Kidney (tissue), 14 donors: ENCODE measurements around the gene CYTH2. TPM values are rescaled to one million over a fixed set of nuclear protein-coding genes. Genes with fewer than 3 reads are reported as not detected.

Experiments
- DNase-seq, 5 donors: peaks; one replicate each; pipeline ENCODE4 v3.0.0-alpha.2; 2013 to 2020
- FAIRE-seq: peaks from 2 replicates; lab custom pipeline; 2012; peaks lifted over from hg19 to GRCh38; lab: Jason Lieb, UNC
- H3K27ac ChIP-seq, 2 donors: one replicate each; pipeline ENCODE4 v1.7.0; 2013; ENCODE audit warnings: low read depth in 2 of 2, low read length in 2 of 2, inconsistent platforms in 1 of 2
- H3K27me3 ChIP-seq: one replicate; pipeline ENCODE4 v1.7.1; 2013; ENCODE audit warnings: low read length, inconsistent platforms; ENCODE audit not compliant: control insufficient read depth, insufficient read depth
- H3K36me3 ChIP-seq, 3 donors: one replicate each; pipeline versions ENCODE4 v1.7.0 to v1.7.1; 2013; ENCODE audit warnings: low read length in 3 of 3, control low read depth in 1 of 3, inconsistent platforms in 1 of 3; ENCODE audit not compliant: insufficient read depth in 3 of 3, control insufficient read depth in 2 of 3
- H3K4me1 ChIP-seq, 3 donors: one replicate each; pipeline versions ENCODE4 v1.7.0 to v1.7.1; 2013; ENCODE audit warnings: low read length in 3 of 3, inconsistent platforms in 1 of 3, low read depth in 1 of 3; ENCODE audit not compliant: control insufficient read depth in 2 of 3, insufficient read depth in 2 of 3
- H3K4me3 ChIP-seq, 3 donors: one replicate each; pipeline versions ENCODE4 v1.7.0 to v1.8.1; 2013; ENCODE audit warnings: low read length in 3 of 3, control low read depth in 1 of 3, inconsistent platforms in 1 of 3
- H3K9ac ChIP-seq, 3 donors: one replicate each; pipeline versions ENCODE4 v1.7.0 to v1.7.1; 2013; ENCODE audit warnings: low read length in 3 of 3, control low read depth in 1 of 3, inconsistent platforms in 1 of 3
- H3K9me3 ChIP-seq, 3 donors: one replicate each; pipeline versions ENCODE4 v1.7.0 to v1.7.1; 2013; ENCODE audit warnings: low read length in 3 of 3, control low read depth in 1 of 3, inconsistent platforms in 1 of 3; ENCODE audit not compliant: control insufficient read depth in 2 of 3, insufficient read depth in 1 of 3
- intact Hi-C: fragments of 100-400 bp; cut with DNase I; formaldehyde crosslinking; loops from one replicate; pipeline ENCODE4 v1.11.1; 2022
- polyA plus RNA-seq: library from polyadenylated mRNA; stranded (reverse); fragments of 350-450 nt; fragmentation: Illumina TruSeq; extraction: RNeasy Lipid Tissue Mini Kit (QIAGEN cat#74804); gene quantifications from one replicate; pipeline ENCODE4 v1.2.3, GENCODE V29; 2014; ENCODE audit warnings: low read depth, low replicate concordance; ENCODE audit not compliant: insufficient read depth
- total RNA-seq: library from RNA; stranded (reverse); fragmentation: NEBNext Ultra II Directional; extraction: Animal tissue kit (Norgen Biotek cat#: 25700); gene quantifications from one replicate; pipeline ENCODE4 v1.2.1, GENCODE V29; 2021
- TF ChIP-seq, protein P1 (sequence below): IDR thresholded peaks from 3 replicates; pipeline ENCODE4 v1.5.1; 2012; ENCODE audit warnings: mild to moderate bottlenecking, moderate library complexity, borderline replicate concordance; ENCODE audit not compliant: insufficient read depth; ENCODE audit errors: extremely low read depth
- donor health status: control.
- donor health status: control.
- donor health status: control.
- donor health status: control.
- donor health status: control.
- donor health status: DM: yes; HTN: yes; CAD: no.
- donor health status: Normal renal cell carcinoma (clear cell type).

CYTH2 gene
- total and polyA plus RNA-seq, 2 donors from 2014 or later = 51.0 to 96.1 TPM

DNA sequence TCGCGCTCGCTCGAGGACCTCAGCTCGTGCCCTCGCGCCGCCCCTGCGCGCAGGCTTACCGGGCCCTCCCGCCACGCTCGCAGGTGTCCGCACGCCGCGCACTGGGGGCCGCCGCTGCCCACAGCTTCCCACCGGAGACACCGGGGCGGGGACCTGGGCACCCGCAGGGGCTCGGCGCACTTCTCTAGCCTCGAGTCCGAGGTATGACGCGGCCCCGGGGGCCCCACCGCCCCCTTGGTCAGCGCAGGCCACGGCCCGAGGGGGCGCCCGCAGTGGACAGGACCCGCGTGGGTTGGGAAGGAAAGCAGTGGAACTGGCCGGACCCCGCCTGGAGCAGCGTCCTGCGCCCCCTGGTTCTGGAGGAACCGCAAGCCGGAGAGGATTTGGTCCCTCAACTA, 25.4 kb upstream of the CYTH2 start:
- TF ChIP-seq, protein P1, sequence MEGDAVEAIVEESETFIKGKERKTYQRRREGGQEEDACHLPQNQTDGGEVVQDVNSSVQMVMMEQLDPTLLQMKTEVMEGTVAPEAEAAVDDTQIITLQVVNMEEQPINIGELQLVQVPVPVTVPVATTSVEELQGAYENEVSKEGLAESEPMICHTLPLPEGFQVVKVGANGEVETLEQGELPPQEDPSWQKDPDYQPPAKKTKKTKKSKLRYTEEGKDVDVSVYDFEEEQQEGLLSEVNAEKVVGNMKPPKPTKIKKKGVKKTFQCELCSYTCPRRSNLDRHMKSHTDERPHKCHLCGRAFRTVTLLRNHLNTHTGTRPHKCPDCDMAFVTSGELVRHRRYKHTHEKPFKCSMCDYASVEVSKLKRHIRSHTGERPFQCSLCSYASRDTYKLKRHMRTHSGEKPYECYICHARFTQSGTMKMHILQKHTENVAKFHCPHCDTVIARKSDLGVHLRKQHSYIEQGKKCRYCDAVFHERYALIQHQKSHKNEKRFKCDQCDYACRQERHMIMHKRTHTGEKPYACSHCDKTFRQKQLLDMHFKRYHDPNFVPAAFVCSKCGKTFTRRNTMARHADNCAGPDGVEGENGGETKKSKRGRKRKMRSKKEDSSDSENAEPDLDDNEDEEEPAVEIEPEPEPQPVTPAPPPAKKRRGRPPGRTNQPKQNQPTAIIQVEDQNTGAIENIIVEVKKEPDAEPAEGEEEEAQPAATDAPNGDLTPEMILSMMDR = no peak
- Histone ChIP-seq H3K9ac (no peak overlapping the region), H3K27ac (no peak overlapping the region), H3K9me3 (no peaks in the 10 kb centered on the region), H3K27me3 (peaks cover 9% of the 10 kb centered on the region), H3K4me3 (peak overlapping the region in 1 of 3 donors; percentile 97), H3K36me3 (peaks cover 2 to 9% (median 3%) of the 10 kb centered on the region in 3 donors), H3K4me1 (peaks cover 0 to 11% (median 9%) of the 10 kb centered on the region in 3 donors)
- FAIRE-seq = no peak
- intact Hi-C loops = no loop called here
- DNase-seq = peak in 2 of 5 donors; percentile 24 to 77

DNA sequence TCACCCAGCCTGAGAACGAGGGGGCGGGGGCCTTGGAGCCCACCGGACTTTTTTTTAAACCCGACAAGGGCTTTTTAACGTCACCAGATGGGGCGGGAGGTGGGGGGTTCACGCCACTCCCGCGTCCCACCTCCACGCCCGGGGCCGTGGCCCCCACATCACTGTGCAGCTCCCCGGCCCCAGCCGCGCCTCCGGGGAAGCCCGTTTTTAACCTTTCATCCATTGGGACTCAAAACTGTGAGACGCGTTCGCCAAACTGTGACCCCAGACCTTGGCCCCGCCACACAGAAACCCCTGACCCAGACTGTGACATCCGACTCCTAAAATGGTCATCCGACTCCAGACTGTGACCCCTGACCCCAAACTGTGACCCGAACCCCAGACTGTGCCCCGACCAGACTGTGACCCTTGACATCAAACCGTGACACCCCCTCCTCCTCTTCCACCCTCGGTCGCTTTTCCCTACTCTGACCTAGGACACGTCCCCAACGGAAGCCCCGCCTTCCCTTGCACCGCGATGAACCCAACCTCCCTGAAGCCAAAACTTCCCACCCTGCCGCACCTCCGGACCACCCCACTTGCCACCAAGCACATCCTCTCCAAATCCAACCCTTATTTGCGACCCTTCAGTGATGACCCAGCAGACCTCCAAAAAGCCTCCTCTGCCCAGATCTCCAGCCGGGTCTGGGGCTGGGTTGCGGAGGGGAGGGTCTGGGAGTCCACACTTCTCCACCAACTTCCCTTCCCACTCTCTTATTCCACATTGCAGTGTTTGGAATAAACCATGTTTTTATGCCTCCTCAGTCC, 24.8 kb upstream of the CYTH2 start:
- Histone ChIP-seq H3K27ac (no peak overlapping the region), H3K36me3 (peaks cover 2 to 9% (median 6%) of the 10 kb centered on the region in 3 donors), H3K9me3 (no peaks in the 10 kb centered on the region), H3K4me1 (peaks cover 0 to 11% (median 9%) of the 10 kb centered on the region in 3 donors), H3K27me3 (peaks cover 9% of the 10 kb centered on the region), H3K4me3 (peak overlapping the region in 1 of 3 donors; percentile 97), H3K9ac (no peak overlapping the region)
- intact Hi-C loops = no loop called here
- DNase-seq (peak in 2 of 5 donors; percentile 20 to 77), FAIRE-seq (no peak)
- TF ChIP-seq, protein P1 = no peak

DNA sequence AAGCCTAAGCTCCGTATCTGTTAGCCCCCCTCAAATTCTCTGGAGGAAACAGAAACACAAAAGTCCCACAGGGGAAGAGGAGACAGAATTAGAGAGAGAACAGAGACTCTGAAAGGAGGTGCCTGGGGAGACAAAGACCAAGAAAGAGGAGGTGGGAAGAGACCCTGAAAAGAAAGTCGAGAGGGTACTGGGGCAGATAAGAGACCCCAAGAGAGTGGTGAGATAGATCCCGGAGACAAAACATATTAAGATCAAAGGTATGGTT, 24.3 kb upstream of the CYTH2 start:
- H3K4me1 ChIP-seq = peaks cover 0 to 11% (median 9%) of the 10 kb centered on the region in 3 donors
- FAIRE-seq (no peak), DNase-seq (peak in 1 of 5 donors; percentile 15)
- intact Hi-C loops = no loop called here
- peak overlapping the region; percentile 86 to 97 (median 95) for H3K4me3 ChIP-seq
- peaks cover 9% of the 10 kb centered on the region for H3K27me3 ChIP-seq
- H3K9ac ChIP-seq = no peak overlapping the region
- peaks cover 2 to 9% (median 6%) of the 10 kb centered on the region in 3 donors for H3K36me3 ChIP-seq
- TF ChIP-seq, protein P1 = no peak
- no peaks in the 10 kb centered on the region for H3K9me3 ChIP-seq
- H3K27ac ChIP-seq = no peak overlapping the region
